ENCODE results near the gene HOXC10. TPM values are rescaled to one million over a fixed set of nuclear protein-coding genes. Genes with fewer than 3 reads are reported as not detected.

HOXC10 gene
- total RNA-seq (2021) (0.09 TPM in 1 of 3 replicates, not detected in the others), Bru-seq, nascent RNA (not detected)
- long read RNA-seq, experiment 1, result 0 reads
- long read RNA-seq, experiment 2, result 0 reads
- long read RNA-seq, experiment 3, result 0 reads

DNA sequence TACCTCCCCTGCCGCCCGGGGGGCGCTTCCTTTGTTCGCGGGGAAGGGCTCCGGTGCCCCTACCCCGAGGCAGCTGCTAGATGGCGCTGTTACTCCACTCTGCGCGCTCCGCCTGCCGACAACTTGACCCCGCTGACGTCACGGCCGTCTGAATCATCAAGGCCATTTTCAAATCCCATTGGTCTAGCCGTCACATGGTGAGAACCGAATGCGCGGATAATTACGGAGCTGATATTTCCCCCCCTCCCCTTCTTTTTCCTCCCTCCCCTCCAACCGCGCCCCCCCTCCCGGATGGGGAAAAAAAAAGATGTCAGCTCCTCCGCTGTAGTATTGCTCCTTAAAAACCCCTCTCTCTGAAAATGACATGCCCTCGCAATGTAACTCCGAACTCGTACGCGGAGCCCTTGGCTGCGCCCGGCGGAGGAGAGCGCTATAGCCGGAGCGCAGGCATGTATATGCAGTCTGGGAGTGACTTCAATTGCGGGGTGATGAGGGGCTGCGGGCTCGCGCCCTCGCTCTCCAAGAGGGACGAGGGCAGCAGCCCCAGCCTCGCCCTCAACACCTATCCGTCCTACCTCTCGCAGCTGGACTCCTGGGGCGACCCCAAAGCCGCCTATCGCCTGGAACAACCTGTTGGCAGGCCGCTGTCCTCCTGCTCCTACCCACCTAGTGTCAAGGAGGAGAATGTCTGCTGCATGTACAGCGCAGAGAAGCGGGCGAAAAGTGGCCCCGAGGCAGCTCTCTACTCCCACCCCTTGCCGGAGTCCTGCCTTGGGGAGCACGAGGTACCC is at the start of gene HOXC10:
TSS of gene HOXC10 (plus strand) at position 246 of the 791 bp plus-strand sequence. CDS start at position 360, 114 bp downstream.
- POLR2A ChIA-PET, result interaction anchor here (0.9 kb wide), 1 partner anchor 31 kb away, joined by 3 read pairs; no protein-coding TSS in a partner anchor
- TF ChIP-seq KAT7 (CRISPR knock-in tag; IDR thresholded peaks at IDR 0.05; ENCODE audit: borderline replicate concordance) (no peak), ETV6 (CRISPR knock-in tag; IDR thresholded peaks at IDR 0.05) (0 out of 2 replicates have a peak, but pooled peaks have one; percentile 23), CBFB (CRISPR knock-in tag; IDR thresholded peaks at IDR 0.05; ENCODE audit: low read depth) (no peak), ARID4B (CRISPR knock-in tag; IDR thresholded peaks at IDR 0.05; ENCODE audit: borderline replicate concordance) (no peak), ZNF396 (CRISPR knock-in tag; IDR thresholded peaks at IDR 0.05; ENCODE audit: borderline replicate concordance) (no peak), FOXJ3 (CRISPR knock-in tag; IDR thresholded peaks at IDR 0.05; ENCODE audit: borderline replicate concordance) (no peak), ERG (CRISPR knock-in tag; IDR thresholded peaks at IDR 0.05) (no peak), USF2 (CRISPR knock-in tag; IDR thresholded peaks at IDR 0.05) (peak; percentile 74)
- TF ChIP-seq, protein P1, sequence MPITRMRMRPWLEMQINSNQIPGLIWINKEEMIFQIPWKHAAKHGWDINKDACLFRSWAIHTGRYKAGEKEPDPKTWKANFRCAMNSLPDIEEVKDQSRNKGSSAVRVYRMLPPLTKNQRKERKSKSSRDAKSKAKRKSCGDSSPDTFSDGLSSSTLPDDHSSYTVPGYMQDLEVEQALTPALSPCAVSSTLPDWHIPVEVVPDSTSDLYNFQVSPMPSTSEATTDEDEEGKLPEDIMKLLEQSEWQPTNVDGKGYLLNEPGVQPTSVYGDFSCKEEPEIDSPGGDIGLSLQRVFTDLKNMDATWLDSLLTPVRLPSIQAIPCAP (CRISPR knock-in tag; IDR thresholded peaks at IDR 0.05), result no peak
- TF ChIP-seq, protein P2, sequence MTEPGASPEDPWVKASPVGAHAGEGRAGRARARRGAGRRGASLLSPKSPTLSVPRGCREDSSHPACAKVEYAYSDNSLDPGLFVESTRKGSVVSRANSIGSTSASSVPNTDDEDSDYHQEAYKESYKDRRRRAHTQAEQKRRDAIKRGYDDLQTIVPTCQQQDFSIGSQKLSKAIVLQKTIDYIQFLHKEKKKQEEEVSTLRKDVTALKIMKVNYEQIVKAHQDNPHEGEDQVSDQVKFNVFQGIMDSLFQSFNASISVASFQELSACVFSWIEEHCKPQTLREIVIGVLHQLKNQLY (CRISPR knock-in tag; IDR thresholded peaks at IDR 0.05), result no peak
- TF ChIP-seq, protein P3, sequence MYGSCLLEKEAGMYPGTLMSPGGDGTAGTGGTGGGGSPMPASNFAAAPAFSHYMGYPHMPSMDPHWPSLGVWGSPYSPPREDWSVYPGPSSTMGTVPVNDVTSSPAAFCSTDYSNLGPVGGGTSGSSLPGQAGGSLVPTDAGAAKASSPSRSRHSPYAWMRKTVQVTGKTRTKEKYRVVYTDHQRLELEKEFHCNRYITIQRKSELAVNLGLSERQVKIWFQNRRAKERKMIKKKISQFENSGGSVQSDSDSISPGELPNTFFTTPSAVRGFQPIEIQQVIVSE (CRISPR knock-in tag; IDR thresholded peaks at IDR 0.05; ENCODE audit: borderline replicate concordance), result no peak
- TF ChIP-seq, protein P4, sequence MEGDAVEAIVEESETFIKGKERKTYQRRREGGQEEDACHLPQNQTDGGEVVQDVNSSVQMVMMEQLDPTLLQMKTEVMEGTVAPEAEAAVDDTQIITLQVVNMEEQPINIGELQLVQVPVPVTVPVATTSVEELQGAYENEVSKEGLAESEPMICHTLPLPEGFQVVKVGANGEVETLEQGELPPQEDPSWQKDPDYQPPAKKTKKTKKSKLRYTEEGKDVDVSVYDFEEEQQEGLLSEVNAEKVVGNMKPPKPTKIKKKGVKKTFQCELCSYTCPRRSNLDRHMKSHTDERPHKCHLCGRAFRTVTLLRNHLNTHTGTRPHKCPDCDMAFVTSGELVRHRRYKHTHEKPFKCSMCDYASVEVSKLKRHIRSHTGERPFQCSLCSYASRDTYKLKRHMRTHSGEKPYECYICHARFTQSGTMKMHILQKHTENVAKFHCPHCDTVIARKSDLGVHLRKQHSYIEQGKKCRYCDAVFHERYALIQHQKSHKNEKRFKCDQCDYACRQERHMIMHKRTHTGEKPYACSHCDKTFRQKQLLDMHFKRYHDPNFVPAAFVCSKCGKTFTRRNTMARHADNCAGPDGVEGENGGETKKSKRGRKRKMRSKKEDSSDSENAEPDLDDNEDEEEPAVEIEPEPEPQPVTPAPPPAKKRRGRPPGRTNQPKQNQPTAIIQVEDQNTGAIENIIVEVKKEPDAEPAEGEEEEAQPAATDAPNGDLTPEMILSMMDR (IDR thresholded peaks at IDR 0.05), result peak; percentile 76
- TF ChIP-seq, protein P5, sequence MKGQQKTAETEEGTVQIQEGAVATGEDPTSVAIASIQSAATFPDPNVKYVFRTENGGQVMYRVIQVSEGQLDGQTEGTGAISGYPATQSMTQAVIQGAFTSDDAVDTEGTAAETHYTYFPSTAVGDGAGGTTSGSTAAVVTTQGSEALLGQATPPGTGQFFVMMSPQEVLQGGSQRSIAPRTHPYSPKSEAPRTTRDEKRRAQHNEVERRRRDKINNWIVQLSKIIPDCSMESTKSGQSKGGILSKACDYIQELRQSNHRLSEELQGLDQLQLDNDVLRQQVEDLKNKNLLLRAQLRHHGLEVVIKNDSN (CRISPR knock-in tag; IDR thresholded peaks at IDR 0.05), result peak; percentile 74
- CTCF ChIA-PET, result interaction anchor here (0.5 to 5.1 kb wide), 35 partner anchors 9 to 341 kb away, joined by 3 to 43 read pairs (median 5); partner anchors contain the start of genes HOXC12, HOXC13, HOXC5 and HOXC6
- Mint-ChIP-seq H3K9me3 (no peaks in the 10 kb centered on the region), H3K36me3 (no peaks in the 10 kb centered on the region), H3K27ac (no peak within 1 kb of the TSS), H3K4me3 (peak within 1 kb of the TSS; percentile 52), H3K27me3 (ENCODE audit: low read depth) (peaks cover 100% of the 10 kb centered on the region), H3K4me1 (peaks cover 33% of the 10 kb centered on the region)
- peak; percentile 56 for ATAC-seq
- DNase-seq (ENCODE audit: low spot score), result peak; percentile 95
